ENCODE measurements around the gene SDHAF2. TPM values are rescaled to one million over a fixed set of nuclear protein-coding genes. Genes with fewer than 3 reads are reported as not detected.

The SDHAF2 gene
- total and polyA plus RNA-seq, 2 experiments from 2014 or later = 19.5 to 59.5 TPM

- TF ChIP-seq EZH2phosphoT487 (IDR thresholded peaks at IDR 0.05; ENCODE audit: insufficient read depth, low read depth) = no peak
- no peak for TF ChIP-seq EZH2 (IDR thresholded peaks at IDR 0.05; ENCODE audit: insufficient read depth, poor library complexity, severe bottlenecking)
- 91% methylated on average over 4 of the region's 4 CpGs for WGBS, 2 experiments (ENCODE audit: low coverage in 1 of 2, low lambda C conversion rate in 2 of 2, missing lambda C conversion rate in 2 of 2)
- no peaks in the 10 kb centered on the region for H3K9me2 ChIP-seq (ENCODE audit: insufficient read depth)
Measured at GRCh38 chr11:61487342-61488025, 57.6 kb downstream of the SDHAF2 start.

GRCh38 chr11:61488651-61489291 is 58.8 kb downstream of the SDHAF2 start:
- no peak overlapping the region for H2AFZ ChIP-seq
- TF ChIP-seq EZH2 (IDR thresholded peaks at IDR 0.05; ENCODE audit: insufficient read depth, poor library complexity, severe bottlenecking) (no peak), EZH2phosphoT487 (IDR thresholded peaks at IDR 0.05; ENCODE audit: insufficient read depth, low read depth) (no peak)
- no peaks in the 10 kb centered on the region for H3K79me2 ChIP-seq (ENCODE audit: insufficient read depth)
- in situ Hi-C loops (cut with MboI) = no loop called here
- no peaks in the 10 kb centered on the region for H3K36me3 ChIP-seq (ENCODE audit: low read depth)
- H3F3A ChIP-seq (ENCODE audit: insufficient read depth) = no peaks in the 10 kb centered on the region
- no peak overlapping the region for H3K4me3 ChIP-seq
- 47 to 54% methylated on average over 16 to 19 of the region's 19 CpGs for WGBS, 2 experiments (ENCODE audit: low coverage in 1 of 2, low lambda C conversion rate in 2 of 2, missing lambda C conversion rate in 2 of 2)
- H3K9me2 ChIP-seq (ENCODE audit: insufficient read depth) = no peaks in the 10 kb centered on the region
- no peaks in the 10 kb centered on the region for H3K27me3 ChIP-seq (replicated peaks; ENCODE audit: insufficient read depth)
- DNase-seq = peak; percentile 38
- H3K9ac ChIP-seq = no peak overlapping the region
- no peaks in the 10 kb centered on the region for H3K9me3 ChIP-seq (ENCODE audit: low read depth)
- no peak overlapping the region for H3K4me2 ChIP-seq (ENCODE audit: unreplicated experiment)
- H4K20me1 ChIP-seq (ENCODE audit: insufficient read depth) = no peaks in the 10 kb centered on the region
- H3K27ac ChIP-seq = no peak overlapping the region
- H3K4me1 ChIP-seq (ENCODE audit: insufficient read depth) = peaks cover 12% of the 10 kb centered on the region

More at GRCh38 chr11:61487342-61488025, 57.6 kb downstream of the SDHAF2 start:
- Histone ChIP-seq H2AFZ (no peak overlapping the region), H3K4me1 (ENCODE audit: insufficient read depth) (peaks cover 12% of the 10 kb centered on the region), H3F3A (ENCODE audit: insufficient read depth) (no peaks in the 10 kb centered on the region), H3K27me3 (replicated peaks; ENCODE audit: insufficient read depth) (no peaks in the 10 kb centered on the region), H4K20me1 (ENCODE audit: insufficient read depth) (no peaks in the 10 kb centered on the region), H3K27ac (no peak overlapping the region), H3K36me3 (ENCODE audit: low read depth) (no peaks in the 10 kb centered on the region), H3K79me2 (ENCODE audit: insufficient read depth) (no peaks in the 10 kb centered on the region), H3K9ac (no peak overlapping the region), H3K4me3 (no peak overlapping the region), H3K9me3 (ENCODE audit: low read depth) (no peaks in the 10 kb centered on the region), H3K4me2 (ENCODE audit: unreplicated experiment) (no peak overlapping the region)
- in situ Hi-C loops (cut with MboI) = no loop called here
- no peak for DNase-seq

- Histone ChIP-seq H3K79me2 (ENCODE audit: insufficient read depth) (no peaks in the 10 kb centered on the region), H3K9me2 (ENCODE audit: insufficient read depth) (no peaks in the 10 kb centered on the region), H3K4me1 (ENCODE audit: insufficient read depth) (peaks cover 12% of the 10 kb centered on the region), H2AFZ (no peak overlapping the region), H3K4me3 (no peak overlapping the region), H3K36me3 (ENCODE audit: low read depth) (no peaks in the 10 kb centered on the region), H3K27me3 (replicated peaks; ENCODE audit: insufficient read depth) (no peaks in the 10 kb centered on the region), H3F3A (ENCODE audit: insufficient read depth) (no peaks in the 10 kb centered on the region), H3K9ac (no peak overlapping the region), H4K20me1 (ENCODE audit: insufficient read depth) (no peaks in the 10 kb centered on the region), H3K4me2 (ENCODE audit: unreplicated experiment) (peak overlapping the region; percentile 39), H3K9me3 (ENCODE audit: low read depth) (no peaks in the 10 kb centered on the region), H3K27ac (no peak overlapping the region)
- in situ Hi-C loops (cut with MboI) = no loop called here
- no peak for TF ChIP-seq EZH2 (IDR thresholded peaks at IDR 0.05; ENCODE audit: insufficient read depth, poor library complexity, severe bottlenecking)
- TF ChIP-seq EZH2phosphoT487 (IDR thresholded peaks at IDR 0.05; ENCODE audit: insufficient read depth, low read depth) = no peak
- 42 to 45% methylated on average over 12 to 13 of the region's 13 CpGs for WGBS, 2 experiments (ENCODE audit: low coverage in 1 of 2, low lambda C conversion rate in 2 of 2, missing lambda C conversion rate in 2 of 2)
- peak; percentile 56 for DNase-seq
Measured at GRCh38 chr11:61489833-61490721, 60.2 kb downstream of the SDHAF2 start.

DNA sequence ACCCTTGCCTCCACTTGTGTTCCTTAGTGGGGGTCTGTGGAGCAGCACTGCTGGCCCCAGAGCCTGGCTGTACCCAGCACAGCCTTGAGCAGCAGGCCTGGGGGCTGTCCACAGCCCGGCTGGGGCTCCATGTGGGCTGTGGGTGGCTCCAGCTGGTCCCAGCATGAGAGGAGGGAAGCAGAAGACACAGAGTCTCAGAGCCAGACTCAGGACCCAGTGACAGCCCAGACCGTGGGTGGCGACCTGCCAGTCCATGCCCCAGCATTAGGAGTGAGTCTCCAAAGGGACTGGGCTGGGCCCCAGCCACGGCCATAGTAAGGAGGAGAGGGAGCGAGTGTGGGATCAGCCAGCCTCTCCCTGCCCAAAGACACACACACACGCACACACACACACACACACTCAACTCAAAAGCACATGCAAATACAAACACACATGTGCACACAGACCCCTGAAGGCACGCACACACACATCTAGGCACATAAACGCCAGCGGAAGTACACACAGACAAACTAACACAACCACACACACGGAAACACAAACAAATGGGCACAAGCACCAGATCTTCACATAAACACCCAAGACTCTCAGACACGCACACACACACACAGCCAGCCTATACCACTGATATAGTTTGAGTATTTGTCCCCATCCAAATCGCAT is 61.9 kb downstream of the SDHAF2 start:
- Histone ChIP-seq H3K79me2 (ENCODE audit: insufficient read depth) (no peaks in the 10 kb centered on the region), H3K27ac (no peak overlapping the region), H3K9ac (no peak overlapping the region), H3K36me3 (ENCODE audit: low read depth) (no peaks in the 10 kb centered on the region), H4K20me1 (ENCODE audit: insufficient read depth) (no peaks in the 10 kb centered on the region), H3K4me2 (ENCODE audit: unreplicated experiment) (no peak overlapping the region), H3K4me1 (ENCODE audit: insufficient read depth) (peaks cover 12% of the 10 kb centered on the region), H3F3A (ENCODE audit: insufficient read depth) (no peaks in the 10 kb centered on the region), H2AFZ (no peak overlapping the region), H3K9me2 (ENCODE audit: insufficient read depth) (no peaks in the 10 kb centered on the region), H3K9me3 (ENCODE audit: low read depth) (no peaks in the 10 kb centered on the region), H3K4me3 (no peak overlapping the region), H3K27me3 (replicated peaks; ENCODE audit: insufficient read depth) (no peaks in the 10 kb centered on the region)
- no peak for TF ChIP-seq EZH2 (IDR thresholded peaks at IDR 0.05; ENCODE audit: insufficient read depth, poor library complexity, severe bottlenecking)
- TF ChIP-seq EZH2phosphoT487 (IDR thresholded peaks at IDR 0.05; ENCODE audit: insufficient read depth, low read depth) = no peak
- in situ Hi-C loops (cut with MboI) = no loop called here
- DNase-seq = no peak
- WGBS, 2 experiments (ENCODE audit: low coverage in 1 of 2, low lambda C conversion rate in 2 of 2, missing lambda C conversion rate in 2 of 2) = 65 to 66% methylated on average over 11 of the region's 12 CpGs
